Gastrocnemius medialis (tissue), 4 donors: ENCODE measurements around the gene SLC35F5.

Experiments
- CTCF ChIP-seq, 5 experiments: fragments of 450-650 bp in 3 of 5; fragments of 200-600 bp in 2 of 5; sonication (generic) in 2 of 5; IDR thresholded peaks in 4 of 5; conservative IDR thresholded peaks in 1 of 5; 1 replicate in 4 of 5; 2 replicates in 1 of 5; pipeline ENCODE4 v1.5.1; 2016 to 2019; ENCODE audit warnings: antibody characterized with exemption in 5 of 5, mild to moderate bottlenecking in 3 of 5, moderate library complexity in 3 of 5
- POLR2A ChIP-seq, 2 donors: fragments of 450-650 bp; IDR thresholded peaks; one replicate each; pipeline ENCODE4 v1.6.1; 2017; ENCODE audit warnings: antibody characterized with exemption in 2 of 2, mild to moderate bottlenecking in 2 of 2, moderate library complexity in 2 of 2

DNA sequence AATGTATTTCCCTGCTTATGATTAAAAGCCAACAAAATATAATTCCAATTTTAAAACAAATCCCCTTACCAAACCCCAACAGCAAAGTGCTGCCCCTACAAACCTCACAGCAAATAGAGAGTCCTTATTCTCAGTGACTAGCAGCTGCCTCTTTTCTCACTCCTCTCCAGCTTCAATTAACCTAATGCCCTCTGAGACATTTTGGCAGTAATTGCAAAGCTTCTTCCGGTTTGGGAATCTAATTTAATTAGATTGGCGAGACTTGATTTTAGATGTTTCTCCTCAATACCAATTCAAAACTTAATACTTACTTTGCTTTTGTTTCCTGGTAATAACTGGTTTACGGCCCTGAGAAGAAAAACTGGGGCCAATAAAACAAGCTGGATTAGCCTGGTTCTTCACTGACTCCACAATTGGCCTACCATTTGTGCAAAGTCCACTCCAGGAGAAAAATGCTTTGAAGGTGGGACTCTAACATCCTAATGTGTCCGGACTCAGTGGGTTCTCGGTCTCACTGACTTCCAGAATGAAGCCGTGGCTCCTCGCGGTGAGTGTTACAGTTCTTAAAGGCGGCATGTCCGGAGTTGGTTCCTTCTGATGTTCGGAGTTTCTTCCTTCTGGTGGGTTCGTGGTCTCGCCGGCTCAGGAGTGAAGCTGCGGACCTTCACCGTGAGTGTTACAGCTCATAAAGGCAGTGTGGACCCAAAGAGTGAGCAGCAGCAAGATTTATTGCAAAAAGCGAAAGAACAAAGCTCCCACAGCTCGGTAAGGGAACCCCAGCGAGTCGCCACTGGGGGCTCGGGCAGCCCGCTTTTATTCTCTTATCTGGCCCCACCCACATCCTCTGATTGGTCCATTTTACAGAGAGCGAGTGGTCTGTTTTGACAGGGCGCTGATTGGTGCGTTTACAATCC, 52.8 kb downstream of the SLC35F5 start:
- no peak for TF ChIP-seq CTCF (IDR thresholded peaks at IDR 0.05 in 4 of 5, conservative IDR thresholded peaks at IDR 0.05 in 1 of 5)
- no peak for TF ChIP-seq POLR2A (IDR thresholded peaks at IDR 0.05)
